Measurements from ENCODE around the gene SFXN5.

Gene SFXN5

DNA sequence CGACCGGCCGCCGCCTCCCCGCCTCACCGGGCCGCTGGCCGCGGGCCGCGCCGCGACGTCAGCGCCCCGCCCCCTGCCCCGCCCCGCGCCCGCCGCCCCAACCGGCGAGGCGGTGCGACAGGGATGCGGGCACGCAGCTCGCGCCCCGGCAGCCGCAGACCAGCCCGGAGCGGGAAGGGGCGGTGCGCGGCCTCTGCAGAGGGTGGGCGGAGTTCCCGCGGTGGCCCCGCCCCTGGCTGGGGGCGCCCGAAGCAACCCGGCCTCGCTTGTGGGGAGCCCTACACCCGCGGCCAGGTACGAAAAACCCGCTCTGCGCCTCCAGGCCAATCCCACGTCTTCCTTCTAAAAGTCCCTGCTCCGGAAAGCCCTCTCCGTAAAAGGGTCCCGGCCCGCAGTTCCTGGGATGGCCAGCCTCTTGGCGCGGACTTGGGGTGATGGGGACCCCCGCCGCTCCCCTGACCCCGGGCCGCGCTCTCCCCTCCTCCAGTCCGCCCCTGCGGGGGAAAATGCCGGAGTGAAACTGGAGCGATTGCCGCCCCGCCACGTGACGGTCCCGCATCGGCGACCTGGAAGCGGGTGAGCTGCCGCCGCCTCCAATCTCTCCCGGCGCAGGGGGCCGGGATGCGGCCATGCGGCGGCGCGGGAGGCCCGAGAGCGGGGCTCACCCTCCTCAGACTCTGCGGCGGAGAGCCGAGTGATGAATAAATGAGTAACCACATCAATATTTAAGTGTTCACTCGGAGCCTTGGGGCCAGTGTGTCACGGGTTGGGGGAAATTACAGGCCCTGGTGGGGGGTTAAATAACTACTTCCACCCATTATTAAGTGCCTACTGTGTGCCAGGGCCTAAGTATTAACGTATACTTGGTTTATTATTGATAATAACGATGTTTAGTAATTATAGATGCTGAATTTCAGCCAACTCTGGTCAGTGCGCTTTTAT, 41.7 kb upstream of the SFXN5 start, which contains the start of gene RAB11FIP5:
Gene RAB11FIP5, minus strand, starts transcription at position 36 of the 942 bp plus-strand sequence. CDS start 171 bp downstream, outside the sequence.
- no peaks in the 10 kb centered on the region for H3K9me3 ChIP-seq
- H3K27me3 ChIP-seq: no peaks in the 10 kb centered on the region
- no peaks in the 10 kb centered on the region for H3K36me3 ChIP-seq
- peak within 1 kb of the TSS; percentile 64 for H3K4me3 ChIP-seq (ENCODE audit: low read depth, low read length)
- DNase-seq: peak; percentile 75
- TF ChIP-seq, protein P1, sequence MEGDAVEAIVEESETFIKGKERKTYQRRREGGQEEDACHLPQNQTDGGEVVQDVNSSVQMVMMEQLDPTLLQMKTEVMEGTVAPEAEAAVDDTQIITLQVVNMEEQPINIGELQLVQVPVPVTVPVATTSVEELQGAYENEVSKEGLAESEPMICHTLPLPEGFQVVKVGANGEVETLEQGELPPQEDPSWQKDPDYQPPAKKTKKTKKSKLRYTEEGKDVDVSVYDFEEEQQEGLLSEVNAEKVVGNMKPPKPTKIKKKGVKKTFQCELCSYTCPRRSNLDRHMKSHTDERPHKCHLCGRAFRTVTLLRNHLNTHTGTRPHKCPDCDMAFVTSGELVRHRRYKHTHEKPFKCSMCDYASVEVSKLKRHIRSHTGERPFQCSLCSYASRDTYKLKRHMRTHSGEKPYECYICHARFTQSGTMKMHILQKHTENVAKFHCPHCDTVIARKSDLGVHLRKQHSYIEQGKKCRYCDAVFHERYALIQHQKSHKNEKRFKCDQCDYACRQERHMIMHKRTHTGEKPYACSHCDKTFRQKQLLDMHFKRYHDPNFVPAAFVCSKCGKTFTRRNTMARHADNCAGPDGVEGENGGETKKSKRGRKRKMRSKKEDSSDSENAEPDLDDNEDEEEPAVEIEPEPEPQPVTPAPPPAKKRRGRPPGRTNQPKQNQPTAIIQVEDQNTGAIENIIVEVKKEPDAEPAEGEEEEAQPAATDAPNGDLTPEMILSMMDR (IDR thresholded peaks at IDR 0.05; ENCODE audit: low read depth, low read length): no peak
- no peaks in the 10 kb centered on the region for H3K4me1 ChIP-seq

DNA sequence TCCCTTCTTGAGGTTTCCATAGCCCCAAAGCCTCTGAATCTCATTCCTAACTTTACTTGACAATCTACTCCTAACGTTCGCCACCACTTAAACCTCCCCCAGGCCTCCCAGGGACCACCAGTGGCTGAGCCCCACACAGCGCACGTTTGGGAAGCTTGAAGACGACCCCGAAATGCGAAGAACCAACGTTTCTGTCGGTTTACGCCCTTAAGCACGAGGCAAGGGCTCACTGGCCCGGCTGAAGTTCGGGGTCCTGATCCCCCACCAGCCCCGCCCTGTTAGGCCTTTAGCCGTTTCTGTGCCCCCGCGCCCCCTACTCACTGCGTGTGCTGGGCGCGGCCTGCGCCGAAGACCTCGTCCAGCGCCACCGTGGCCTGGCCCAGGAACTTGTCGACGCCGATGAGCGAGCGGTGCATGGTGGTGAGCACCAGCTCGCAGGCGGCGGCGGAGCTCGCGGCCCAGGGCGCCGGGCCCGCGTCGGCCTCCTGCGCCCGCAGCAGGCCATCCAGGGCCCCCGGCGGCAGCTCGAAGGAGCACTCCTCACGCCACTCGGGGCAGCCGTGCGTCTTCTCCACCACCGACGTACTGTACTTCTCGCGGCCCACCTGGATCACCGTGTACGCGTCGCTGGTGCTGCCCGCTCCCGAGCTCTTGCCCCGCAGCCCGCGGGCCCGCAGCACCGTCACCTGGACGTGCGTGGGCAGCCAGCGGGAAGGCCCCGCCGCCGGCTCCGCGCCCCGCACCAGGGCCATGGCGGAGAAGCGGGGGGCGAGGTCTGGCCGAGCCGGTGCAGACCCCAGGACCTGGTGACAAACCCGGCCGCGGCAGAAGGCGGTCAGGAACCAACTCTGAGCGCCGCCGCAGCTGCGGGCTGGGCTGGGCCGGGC, 40.8 kb upstream of the SFXN5 start:
- no peaks in the 10 kb centered on the region for H3K9me3 ChIP-seq
- peak; percentile 22 for DNase-seq
- peak overlapping the region; percentile 50 for H3K4me3 ChIP-seq (ENCODE audit: low read depth, low read length)
- H3K27me3 ChIP-seq: no peaks in the 10 kb centered on the region
- TF ChIP-seq, protein P1 (IDR thresholded peaks at IDR 0.05; ENCODE audit: low read depth, low read length): no peak
- H3K4me1 ChIP-seq: no peaks in the 10 kb centered on the region
- no peaks in the 10 kb centered on the region for H3K36me3 ChIP-seq

DNA sequence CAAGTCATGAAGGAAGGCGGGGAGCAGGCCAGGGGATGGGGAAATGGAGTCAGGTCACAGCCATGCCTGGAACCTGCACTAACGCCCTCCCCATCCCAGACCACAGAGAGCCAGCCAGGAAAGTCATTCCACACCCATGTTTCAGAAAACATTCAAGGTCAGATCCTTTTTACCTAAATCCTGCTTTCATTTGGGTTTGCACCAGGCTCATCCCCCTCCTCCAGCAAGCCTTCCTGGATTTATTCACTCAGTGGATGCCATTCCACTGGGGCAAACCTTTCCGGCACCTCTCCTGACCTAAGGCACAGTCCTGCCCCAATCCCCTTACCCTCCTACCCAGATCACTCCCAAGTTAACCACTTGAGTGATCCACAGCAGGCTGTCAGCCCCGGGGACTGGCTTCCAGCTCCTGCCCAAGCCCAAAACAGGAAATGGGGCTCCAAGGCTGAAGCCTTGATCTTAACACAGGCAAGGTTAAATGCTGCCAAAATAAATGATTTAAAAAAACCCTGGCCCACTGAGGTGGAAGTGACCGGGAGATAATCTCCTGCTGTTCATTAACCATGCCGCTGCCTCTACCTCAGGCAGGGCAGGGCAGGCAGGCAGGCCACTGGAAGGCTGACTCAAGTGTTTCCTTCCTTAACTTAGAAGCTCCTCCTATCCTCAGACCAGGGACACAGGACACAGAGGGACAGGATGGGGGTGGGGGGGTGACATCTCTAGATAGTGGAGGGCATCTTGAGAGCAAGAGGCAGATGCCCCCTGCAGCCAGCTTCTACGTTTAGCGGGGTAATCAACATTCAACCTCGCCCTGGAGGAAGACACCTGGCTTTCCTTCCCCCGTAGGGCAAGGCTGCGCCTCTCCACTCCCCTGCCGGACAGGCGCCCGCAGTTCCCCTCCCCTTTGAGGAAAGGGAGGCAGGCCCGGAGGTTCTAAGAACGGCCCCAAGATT, 39.8 kb upstream of the SFXN5 start:
- Histone ChIP-seq H3K36me3 (no peaks in the 10 kb centered on the region), H3K9me3 (no peaks in the 10 kb centered on the region), H3K27me3 (no peaks in the 10 kb centered on the region), H3K4me1 (no peaks in the 10 kb centered on the region), H3K4me3 (ENCODE audit: low read depth, low read length) (peak overlapping the region; percentile 50)
- TF ChIP-seq, protein P1 (IDR thresholded peaks at IDR 0.05; ENCODE audit: low read depth, low read length): no peak
- no peak for DNase-seq

DNA sequence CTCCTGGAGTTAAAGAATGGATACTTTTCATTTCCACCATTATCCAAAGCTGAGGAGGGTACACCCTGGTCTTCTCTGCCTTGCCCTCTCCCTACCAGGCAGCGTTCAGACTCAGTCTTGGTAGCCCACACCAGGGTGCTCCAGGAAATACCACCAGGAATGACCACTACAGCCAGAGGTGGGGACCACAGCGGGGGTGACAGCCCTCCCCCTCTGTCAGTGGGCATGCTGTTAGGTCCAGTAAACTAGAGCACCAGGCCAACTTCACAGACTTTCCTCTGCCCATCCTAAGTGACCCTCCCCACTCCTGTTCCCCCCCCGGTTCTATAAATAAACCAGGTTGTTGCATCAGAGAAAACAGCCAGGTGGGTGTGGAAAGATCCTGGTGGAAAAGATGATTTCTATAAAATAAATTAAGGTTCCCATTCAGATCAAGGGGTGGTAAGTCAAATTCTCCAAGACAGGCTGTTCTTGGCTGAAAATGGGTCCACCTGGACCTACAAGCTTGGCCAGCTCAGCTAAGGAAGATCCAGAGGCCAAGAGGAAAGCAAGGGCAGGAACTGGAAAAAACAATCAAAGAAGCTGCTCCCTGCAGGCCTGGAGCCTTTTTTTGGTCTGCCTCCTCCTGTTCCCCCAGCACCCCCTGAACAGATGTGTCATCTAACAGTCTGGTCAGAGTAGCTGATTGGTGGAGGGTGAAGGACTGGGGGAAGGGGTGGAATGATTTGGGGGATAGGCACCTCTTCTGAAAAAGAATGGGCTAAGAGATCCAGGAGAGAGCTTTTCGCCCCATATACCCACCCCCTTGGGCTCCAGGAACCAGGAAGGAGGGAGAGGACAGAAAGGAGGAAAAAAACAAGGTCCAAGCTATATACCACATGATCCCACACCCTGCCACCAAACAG, 38.9 kb upstream of the SFXN5 start:
- H3K4me1 ChIP-seq: no peaks in the 10 kb centered on the region
- no peak for DNase-seq
- H3K9me3 ChIP-seq: no peaks in the 10 kb centered on the region
- no peaks in the 10 kb centered on the region for H3K36me3 ChIP-seq
- TF ChIP-seq, protein P1 (IDR thresholded peaks at IDR 0.05; ENCODE audit: low read depth, low read length): no peak
- H3K4me3 ChIP-seq (ENCODE audit: low read depth, low read length): no peak overlapping the region
- H3K27me3 ChIP-seq: no peaks in the 10 kb centered on the region

Data from BE2C (cell line).